Activated B cell treated with CpG ODN at 0.5 μM for 24 hours (primary cell): ENCODE results near the gene SLC40A1. TPM values are rescaled to one million over a fixed set of nuclear protein-coding genes. Genes with fewer than 3 reads are reported as not detected.

Source experiments
- ATAC-seq: fragments of 200-7000 bp; cut with Tn5 transposase; one replicate; pipeline ENCODE4 v1.10.0; 2021; ENCODE audit warnings: low read depth, mild to moderate bottlenecking, moderate library complexity
- CTCF ChIA-PET: fragments of 350-600 bp; sonication (Branson Sonifier 250); formaldehyde crosslinking; loops from one replicate; lab custom pipeline; 2021; ENCODE audit warnings: antibody characterized with exemption; lab: Charles Lee
- POLR2A ChIA-PET: fragments of 350-600 bp; sonication (Branson Sonifier 250); formaldehyde crosslinking; loops from one replicate; lab custom pipeline; 2021; ENCODE audit warnings: antibody characterized with exemption; lab: Charles Lee
- DNase-seq: peaks from one replicate; pipeline ENCODE4 v3.0.0; 2022
- H3K27ac Mint-ChIP-seq: one replicate; pipeline ENCODE4 v1.8.0; 2020; ENCODE audit warnings: mixed read lengths
- H3K27me3 Mint-ChIP-seq: one replicate; pipeline ENCODE4 v1.8.0; 2021; ENCODE audit warnings: mixed read lengths
- H3K36me3 Mint-ChIP-seq: one replicate; pipeline ENCODE4 v1.8.0; 2021; ENCODE audit warnings: low read depth, mixed read lengths
- H3K4me1 Mint-ChIP-seq: one replicate; pipeline ENCODE4 v1.8.0; 2021; ENCODE audit warnings: mixed read lengths
- H3K4me3 Mint-ChIP-seq: one replicate; pipeline ENCODE4 v1.8.0; 2020; ENCODE audit warnings: mild to moderate bottlenecking, mixed read lengths
- H3K9me3 Mint-ChIP-seq: one replicate; pipeline ENCODE4 v1.8.0; 2020; ENCODE audit warnings: mixed read lengths
- intact Hi-C: fragments of 100-400 bp; cut with micrococcal nuclease; formaldehyde crosslinking; loops from one replicate; pipeline ENCODE4 v1.15.1; 2024
- total RNA-seq: library from RNA; stranded (reverse); gene quantifications from 2 replicates; pipeline ENCODE4 v1.2.3, GENCODE V29; 2022
- TF ChIP-seq, protein P1 (sequence below): fragments of 200-600 bp; IDR thresholded peaks from one replicate; pipeline ENCODE4 v1.8.0; 2022; ENCODE audit warnings: antibody characterized with exemption, mild to moderate bottlenecking

Gene SLC40A1
- total RNA-seq, 1 donor from 2014 or later, result 0.20 TPM

DNA sequence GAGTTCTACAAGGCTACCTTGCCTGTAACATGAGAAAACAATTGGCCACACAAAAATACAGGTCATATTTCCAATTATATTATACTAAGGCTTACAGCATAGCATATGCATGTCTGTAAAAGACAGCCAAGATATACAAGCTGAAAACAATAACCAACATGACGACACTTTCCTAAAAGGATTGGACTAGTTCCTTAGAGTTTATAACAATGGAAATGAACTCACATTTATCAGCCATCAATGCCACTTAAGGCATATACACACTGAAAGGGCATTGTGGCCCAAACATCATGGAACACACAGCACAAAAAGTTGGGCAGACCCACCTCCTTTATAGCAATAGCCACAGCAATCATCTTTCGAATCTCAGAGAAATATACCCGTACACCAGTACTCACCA lies 52.0 kb downstream of the SLC40A1 start:
- ATAC-seq (no peak), DNase-seq (no peak)
- intact Hi-C loops, result no loop called here
- H3K4me1 Mint-ChIP-seq, result no peaks in the 10 kb centered on the region
- POLR2A ChIA-PET, result no interaction called here
- no peak overlapping the region for H3K4me3 Mint-ChIP-seq
- H3K9me3 Mint-ChIP-seq, result no peaks in the 10 kb centered on the region
- TF ChIP-seq, protein P1, sequence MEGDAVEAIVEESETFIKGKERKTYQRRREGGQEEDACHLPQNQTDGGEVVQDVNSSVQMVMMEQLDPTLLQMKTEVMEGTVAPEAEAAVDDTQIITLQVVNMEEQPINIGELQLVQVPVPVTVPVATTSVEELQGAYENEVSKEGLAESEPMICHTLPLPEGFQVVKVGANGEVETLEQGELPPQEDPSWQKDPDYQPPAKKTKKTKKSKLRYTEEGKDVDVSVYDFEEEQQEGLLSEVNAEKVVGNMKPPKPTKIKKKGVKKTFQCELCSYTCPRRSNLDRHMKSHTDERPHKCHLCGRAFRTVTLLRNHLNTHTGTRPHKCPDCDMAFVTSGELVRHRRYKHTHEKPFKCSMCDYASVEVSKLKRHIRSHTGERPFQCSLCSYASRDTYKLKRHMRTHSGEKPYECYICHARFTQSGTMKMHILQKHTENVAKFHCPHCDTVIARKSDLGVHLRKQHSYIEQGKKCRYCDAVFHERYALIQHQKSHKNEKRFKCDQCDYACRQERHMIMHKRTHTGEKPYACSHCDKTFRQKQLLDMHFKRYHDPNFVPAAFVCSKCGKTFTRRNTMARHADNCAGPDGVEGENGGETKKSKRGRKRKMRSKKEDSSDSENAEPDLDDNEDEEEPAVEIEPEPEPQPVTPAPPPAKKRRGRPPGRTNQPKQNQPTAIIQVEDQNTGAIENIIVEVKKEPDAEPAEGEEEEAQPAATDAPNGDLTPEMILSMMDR, result no peak
- peaks cover 5% of the 10 kb centered on the region for H3K27me3 Mint-ChIP-seq
- CTCF ChIA-PET, result no interaction called here
- H3K27ac Mint-ChIP-seq, result no peak overlapping the region
- H3K36me3 Mint-ChIP-seq, result no peaks in the 10 kb centered on the region

DNA sequence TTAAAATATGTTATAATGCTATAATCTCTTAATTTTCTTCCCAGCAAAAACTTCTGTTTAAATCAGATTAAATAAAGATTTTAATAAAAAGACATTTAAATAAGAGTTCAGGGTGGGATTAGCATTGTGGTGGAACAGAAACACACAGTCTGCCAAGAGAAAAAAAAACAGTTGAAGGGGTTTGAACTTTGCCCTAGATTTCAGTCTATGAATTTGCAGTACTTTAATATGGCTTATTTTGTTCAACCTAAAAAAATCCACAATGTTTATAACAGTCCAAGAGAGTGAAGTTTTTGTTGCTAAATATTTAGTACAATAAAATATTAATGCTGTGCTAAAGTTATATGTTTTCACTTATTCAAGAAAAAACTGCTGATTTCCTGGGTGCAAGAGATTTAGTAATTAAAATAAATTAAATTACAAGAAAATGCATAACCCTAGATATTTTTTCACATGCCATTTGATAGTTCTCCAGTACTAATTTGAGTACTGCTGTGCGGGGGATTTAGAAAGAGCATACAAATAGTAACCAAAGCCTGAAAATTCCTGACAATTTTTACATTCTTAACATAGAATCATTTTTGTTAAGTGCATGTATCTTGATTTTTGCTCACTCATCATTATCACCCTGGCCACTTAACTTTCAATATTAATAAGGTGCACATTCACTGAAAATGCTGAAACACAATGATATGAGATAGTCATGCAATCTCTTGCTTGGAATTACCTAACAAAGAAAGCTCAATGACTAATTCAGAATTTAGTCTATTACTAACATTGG lies 52.6 kb downstream of the SLC40A1 start:
- H3K4me1 Mint-ChIP-seq, result no peaks in the 10 kb centered on the region
- H3K4me3 Mint-ChIP-seq, result no peak overlapping the region
- H3K9me3 Mint-ChIP-seq, result no peaks in the 10 kb centered on the region
- TF ChIP-seq, protein P1, result no peak
- H3K36me3 Mint-ChIP-seq, result no peaks in the 10 kb centered on the region
- no peak for ATAC-seq
- intact Hi-C loops, result no loop called here
- CTCF ChIA-PET, result no interaction called here
- H3K27me3 Mint-ChIP-seq, result peaks cover 5% of the 10 kb centered on the region
- no peak for DNase-seq
- H3K27ac Mint-ChIP-seq, result no peak overlapping the region
- POLR2A ChIA-PET, result no interaction called here

DNA sequence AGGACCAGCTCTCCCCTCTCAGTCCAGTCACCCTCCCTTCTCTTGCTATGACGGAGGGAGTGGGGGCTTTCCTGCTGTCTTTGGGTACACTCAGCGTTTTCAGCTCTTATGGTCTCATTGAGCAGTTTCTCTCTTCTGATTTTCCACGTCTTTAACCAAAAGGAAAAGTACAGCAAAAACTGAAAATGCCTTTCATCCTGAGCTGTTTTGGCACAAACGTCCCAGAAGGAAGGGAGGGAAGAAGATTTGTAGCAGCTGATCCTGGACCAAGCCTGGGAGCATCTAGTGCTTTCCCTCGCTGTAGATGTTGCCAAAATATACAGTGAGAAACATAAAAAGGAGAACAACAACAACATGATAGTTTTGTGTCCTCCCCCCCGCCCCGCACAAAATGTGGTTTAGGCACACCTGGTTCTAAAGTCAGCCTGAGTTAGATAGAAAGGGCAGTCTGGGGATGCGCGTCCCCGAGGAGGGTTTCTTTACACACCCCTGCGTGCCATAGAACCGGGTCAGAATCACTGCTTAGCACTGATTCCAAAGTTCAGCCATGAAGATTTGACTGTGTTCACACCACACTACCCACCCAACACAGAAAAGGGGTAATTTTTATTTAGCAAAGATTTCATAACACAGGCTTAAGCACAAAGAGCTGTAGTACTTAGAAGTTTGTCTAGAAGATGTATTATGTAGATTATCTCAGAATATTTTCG lies 53.4 kb downstream of the SLC40A1 start:
- TF ChIP-seq, protein P1, result no peak
- ChIA-PET CTCF (no interaction called here), POLR2A (no interaction called here)
- no peaks in the 10 kb centered on the region for H3K4me1 Mint-ChIP-seq
- H3K9me3 Mint-ChIP-seq, result no peaks in the 10 kb centered on the region
- H3K36me3 Mint-ChIP-seq, result no peaks in the 10 kb centered on the region
- DNase-seq (no peak), ATAC-seq (no peak)
- no peak overlapping the region for H3K4me3 Mint-ChIP-seq
- no peak overlapping the region for H3K27ac Mint-ChIP-seq
- intact Hi-C loops, result no loop called here
- peaks cover 5% of the 10 kb centered on the region for H3K27me3 Mint-ChIP-seq

DNA sequence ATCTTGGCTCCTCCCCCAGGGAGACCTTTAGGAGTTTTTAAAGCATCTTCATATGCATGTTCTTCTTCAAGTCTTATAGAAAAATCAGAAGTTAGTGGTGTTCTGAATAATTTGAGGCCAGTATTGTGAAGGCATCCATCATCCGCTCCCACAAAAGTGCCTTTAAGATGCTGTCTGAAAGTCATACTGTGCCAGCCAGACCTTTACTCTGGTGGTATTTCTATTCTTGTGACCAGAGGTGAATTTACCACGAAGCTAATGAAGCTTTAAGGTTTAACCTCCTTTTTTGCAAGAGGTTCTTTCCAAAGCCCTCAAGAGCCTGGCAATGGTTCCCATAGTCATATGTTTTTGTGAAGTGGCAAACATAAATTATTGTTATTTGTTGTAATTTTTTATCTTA lies 54.3 kb downstream of the SLC40A1 start:
- Mint-ChIP-seq H3K9me3 (no peaks in the 10 kb centered on the region), H3K27ac (no peak overlapping the region), H3K4me1 (no peaks in the 10 kb centered on the region), H3K36me3 (no peaks in the 10 kb centered on the region), H3K27me3 (peaks cover 2% of the 10 kb centered on the region), H3K4me3 (no peak overlapping the region)
- intact Hi-C loops, result no loop called here
- ChIA-PET POLR2A (no interaction called here), CTCF (no interaction called here)
- ATAC-seq, result no peak
- TF ChIP-seq, protein P1, result no peak
- no peak for DNase-seq

DNA sequence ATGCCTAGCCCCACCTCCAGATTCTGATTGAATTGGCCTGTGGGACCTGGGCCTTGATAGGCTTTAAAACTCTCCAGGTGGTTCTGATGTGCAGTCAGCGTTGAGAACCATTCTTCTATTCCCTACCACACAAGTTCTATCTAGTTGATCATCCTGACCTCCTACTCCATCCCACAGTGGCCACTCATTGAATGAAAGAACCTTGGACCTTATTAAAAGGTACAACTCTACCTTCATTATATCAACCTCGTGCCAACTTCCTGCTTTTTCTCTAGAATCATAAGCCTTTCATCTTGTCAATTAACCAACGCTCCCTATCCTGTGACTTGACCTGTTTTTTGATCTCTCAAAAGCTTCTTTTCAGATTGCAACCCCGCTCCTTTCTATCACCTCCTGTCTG lies 55.8 kb downstream of the SLC40A1 start:
- POLR2A ChIA-PET, result no interaction called here
- CTCF ChIA-PET, result no interaction called here
- intact Hi-C loops, result no loop called here
- TF ChIP-seq, protein P1, result no peak
- ATAC-seq (no peak), DNase-seq (no peak)
- no peaks in the 10 kb centered on the region for H3K4me1 Mint-ChIP-seq
- no peaks in the 10 kb centered on the region for H3K9me3 Mint-ChIP-seq
- H3K27me3 Mint-ChIP-seq, result peaks cover 4% of the 10 kb centered on the region
- H3K27ac Mint-ChIP-seq, result no peak overlapping the region
- H3K36me3 Mint-ChIP-seq, result no peaks in the 10 kb centered on the region
- H3K4me3 Mint-ChIP-seq, result no peak overlapping the region
